GM21619 (cell line): ENCODE data around the gene ARHGAP26.

Source experiments
- ATAC-seq: cut with Tn5 transposase; IDR thresholded peaks from one replicate; pipeline ENCODE4 v1.9.1; 2021; ENCODE audit not compliant: unreplicated experiment

ARHGAP26 gene

DNA sequence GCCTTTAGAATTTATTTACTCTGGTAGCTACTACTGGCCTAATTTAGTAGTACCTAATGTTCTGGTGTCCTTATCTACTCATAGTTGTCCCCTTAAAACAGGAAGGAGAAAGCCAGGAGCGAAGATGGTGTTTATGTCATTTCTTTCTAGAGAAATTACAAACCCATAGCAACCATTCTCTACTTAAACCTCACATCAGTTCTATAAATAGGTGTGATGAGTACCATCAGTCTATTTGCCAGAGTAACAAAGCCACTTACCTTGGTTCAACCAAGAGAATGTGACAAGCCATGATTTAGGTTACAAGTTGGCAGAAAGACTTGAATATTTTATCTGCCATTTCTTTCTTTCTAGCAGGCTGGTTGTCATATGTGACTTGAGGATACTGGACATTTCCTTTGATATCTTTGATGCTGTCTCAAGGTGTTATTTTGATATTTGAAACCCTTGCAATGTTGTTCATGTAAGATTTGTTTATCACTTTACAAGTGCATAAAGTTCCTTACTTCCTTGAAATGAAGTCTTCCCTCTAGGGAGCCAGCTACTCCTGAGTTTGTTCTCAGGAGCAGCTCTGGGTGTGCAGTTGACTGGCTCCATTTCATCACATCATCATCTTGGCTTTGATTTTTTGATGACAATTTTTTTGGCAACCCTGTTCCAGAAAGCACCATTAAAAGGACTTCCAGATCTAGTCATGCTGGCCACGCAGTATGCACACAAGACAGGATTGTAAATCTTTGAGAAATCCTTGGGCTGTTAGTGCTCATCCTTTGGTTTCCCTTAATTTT, 286.8 kb downstream of the ARHGAP26 start:
- peak; percentile 34 for ATAC-seq

DNA sequence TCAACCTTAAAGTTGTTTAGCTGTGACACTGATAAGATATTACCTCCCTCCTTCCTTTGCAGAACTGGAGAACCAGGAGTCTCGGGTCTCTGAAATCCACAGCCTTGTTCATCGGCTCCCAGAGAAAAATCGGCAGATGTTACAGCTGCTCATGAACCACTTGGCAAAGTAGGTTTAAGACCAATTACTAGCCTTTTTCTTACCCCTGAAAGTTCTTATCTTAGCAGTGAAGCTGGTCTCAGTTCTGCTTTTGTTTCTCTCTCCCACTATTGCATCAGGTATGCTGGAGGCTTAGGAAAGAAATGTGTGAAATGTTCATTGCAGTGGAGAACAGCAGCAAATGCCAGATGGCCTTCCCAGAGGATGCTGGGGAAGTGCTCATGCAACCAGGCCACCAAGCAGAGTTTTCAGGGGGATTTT, 287.4 kb downstream of the ARHGAP26 start:
- peak; percentile 56 for ATAC-seq

DNA sequence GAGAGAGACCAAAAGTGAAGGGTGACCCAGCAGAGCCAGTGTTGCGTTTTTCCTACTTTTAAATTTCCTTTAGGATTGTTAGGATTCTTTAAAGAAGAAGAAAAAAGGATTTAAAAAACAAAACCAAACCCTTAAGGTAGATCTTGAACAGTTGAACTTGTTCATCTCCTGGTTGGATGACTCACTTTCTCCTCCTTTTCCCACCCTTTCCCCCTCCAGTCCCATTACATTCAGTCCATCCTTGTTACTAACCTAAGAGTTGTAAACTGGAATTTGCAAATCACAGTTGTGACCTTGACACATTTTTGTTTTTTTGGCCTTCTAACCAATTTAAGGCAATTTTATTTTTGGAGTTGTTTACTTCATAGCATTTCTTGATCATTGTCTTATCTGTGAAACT, 289.2 kb downstream of the ARHGAP26 start:
- ATAC-seq = no peak

DNA sequence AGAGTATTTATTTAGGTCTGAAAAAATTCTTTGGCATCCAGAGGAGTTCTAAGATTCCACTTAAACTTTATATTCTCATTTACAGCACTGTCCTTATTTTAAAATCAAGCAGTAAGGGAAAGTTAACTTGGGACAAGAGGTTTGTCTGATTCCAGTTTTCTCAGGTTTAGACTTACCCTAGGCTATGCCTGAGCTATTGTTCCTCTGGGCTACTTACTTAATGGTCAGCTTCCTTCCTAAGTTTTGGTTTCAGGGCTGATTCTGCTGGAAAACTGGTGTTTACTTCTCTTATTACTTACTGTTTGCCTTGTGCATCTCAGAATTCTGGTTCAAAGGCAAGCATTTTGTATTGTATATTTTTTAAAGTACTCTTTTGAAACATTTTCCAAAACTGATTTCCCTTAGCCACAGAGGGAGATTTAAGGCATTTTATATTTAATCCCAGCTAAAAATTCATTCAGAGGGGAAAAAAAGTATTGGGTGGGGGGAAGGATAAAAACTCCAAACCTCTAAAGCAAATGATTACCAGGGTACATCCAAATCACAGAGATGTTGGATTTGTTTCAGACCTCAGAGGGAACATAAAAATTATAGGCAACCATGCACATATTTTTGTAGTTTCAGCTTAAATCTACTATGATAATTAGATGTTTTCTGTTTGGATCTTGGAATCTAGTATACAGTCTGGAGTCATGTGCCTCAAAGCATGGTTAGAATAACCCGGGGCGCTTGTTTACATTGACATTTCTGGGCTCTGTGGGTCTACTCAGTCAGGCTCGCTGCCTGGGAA, 290.0 kb downstream of the ARHGAP26 start:
- ATAC-seq = no peak

DNA sequence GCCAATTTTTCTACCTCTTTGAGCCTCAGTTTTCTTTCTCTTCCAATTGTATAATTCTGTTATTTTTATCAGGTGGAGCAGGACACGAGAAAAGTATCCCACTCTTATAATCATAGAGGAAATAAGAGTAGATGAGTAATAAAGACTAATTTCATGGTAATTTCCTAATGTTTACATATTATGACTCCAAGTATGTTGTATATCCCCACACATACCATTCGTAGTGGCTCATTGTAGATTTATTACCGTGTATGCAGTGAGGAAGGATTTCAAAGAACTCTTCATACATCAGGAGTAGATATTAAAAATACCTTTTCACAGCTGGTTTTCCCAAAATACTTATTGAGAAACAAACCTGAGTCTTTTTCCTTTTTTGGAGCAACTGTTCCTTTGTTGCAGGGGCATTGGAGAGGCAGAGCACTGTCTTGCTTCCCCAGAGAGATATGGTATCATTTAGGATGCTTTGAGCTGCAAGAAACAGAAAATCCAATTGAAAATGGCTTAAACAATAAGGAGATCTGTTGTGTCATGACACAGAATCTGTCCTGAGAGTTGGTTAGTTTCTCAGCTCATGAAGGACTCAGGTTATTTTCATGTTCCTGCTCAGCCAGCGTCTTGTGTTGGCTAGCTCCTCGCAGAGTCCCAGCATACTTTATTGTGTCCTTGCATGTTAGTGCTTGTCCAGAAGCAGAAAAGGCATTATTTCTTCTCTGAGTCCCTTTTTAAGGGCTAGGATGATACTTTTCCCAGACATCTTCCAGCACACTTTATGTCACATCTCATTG, 291.2 kb downstream of the ARHGAP26 start:
- no peak for ATAC-seq

DNA sequence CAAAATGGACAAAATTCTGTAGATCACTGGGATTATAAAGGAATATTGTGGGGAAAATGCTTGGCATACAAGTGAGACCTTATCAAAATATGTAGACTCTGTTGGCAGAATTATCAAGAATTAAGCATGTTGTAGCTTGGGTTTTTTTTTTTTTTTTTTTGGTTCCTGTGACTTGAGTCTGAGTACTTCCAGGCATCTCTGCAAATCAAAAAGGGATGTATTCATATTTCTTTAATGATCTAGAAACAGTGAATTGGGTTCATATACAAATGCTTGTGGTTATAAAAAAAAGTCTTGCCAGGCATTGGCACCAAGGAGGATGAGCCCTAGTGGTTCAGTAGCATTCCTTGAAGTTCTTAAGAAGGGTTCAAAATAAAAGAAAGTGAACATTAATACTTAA, 292.2 kb downstream of the ARHGAP26 start:
- ATAC-seq = no peak

DNA sequence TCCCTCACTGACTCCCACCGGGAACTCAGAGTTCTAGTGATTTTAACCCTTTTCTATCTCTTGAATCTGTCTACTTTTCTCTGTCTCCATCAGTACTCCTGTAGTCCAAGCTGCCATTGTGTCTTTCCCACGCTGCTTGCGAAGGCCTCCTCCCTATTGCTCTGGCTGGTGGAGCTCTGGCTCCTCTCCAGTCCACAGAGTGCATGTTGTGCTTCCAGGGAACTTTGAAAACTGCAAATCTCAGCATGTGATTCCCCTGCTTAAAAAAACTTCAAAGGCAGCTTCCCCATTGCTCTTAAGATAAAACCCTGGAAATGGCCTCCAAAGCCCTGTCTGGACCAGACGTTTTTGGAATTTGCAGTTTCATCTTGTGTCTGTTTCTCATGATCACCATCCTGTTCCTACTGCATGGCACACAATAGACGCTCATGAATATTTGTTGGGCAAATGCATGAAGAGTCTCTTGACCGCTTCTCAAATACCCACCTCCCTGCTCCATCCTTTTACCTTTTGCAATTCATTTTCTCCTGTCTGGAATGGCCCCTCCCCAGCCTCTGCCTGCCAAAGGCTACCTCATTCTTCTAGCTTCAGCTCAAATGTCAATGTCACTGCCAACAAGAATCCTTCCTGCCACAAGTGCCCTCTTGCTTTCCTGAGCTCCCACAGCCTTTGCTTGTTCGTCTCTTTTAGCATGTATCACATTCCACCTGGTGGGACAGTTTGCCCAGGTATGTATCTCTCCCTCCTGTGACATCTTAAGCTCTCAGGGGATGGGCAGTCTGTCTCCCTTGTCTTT, 293.2 kb downstream of the ARHGAP26 start:
- no peak for ATAC-seq

DNA sequence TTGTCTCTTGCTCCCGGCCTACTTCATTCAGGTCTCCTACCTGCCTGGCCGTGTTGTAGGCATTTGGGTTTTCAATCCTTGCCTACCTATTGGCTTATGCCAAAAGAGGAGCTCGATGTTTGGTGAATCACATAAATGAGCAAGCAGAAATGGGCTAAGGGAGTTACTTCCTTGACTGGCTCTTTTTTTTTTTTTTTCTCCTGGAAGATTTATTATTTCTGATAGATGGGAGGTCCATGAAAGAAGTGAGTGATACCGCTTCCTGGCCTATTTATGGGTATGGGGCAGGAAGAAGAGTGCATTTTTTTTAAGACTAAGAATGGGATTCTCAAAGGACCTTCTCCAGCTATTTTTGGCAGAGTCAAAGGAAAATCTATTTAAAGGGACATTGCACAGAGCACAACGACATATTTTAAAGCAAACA, 294.1 kb downstream of the ARHGAP26 start:
- ATAC-seq = no peak

DNA sequence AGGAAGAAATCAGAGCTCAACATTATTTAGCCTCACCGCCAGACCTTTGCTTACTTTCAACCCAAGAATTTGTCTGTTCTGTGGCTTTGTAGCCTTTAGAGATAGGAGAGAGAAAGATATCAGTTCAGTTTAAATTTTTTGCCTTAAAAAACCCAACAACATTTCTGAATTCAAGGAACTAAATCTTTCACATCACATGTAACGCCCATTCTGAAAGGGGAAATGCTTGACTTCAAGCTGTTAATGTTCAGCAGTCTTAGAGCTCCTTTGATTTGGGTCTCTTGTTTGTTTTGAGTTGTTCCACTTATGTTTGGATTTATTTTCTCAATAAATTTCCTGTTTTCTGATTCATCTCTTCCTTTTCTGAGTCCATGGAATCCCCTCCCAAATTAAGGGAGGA, 294.5 kb downstream of the ARHGAP26 start:
- ATAC-seq = no peak

DNA sequence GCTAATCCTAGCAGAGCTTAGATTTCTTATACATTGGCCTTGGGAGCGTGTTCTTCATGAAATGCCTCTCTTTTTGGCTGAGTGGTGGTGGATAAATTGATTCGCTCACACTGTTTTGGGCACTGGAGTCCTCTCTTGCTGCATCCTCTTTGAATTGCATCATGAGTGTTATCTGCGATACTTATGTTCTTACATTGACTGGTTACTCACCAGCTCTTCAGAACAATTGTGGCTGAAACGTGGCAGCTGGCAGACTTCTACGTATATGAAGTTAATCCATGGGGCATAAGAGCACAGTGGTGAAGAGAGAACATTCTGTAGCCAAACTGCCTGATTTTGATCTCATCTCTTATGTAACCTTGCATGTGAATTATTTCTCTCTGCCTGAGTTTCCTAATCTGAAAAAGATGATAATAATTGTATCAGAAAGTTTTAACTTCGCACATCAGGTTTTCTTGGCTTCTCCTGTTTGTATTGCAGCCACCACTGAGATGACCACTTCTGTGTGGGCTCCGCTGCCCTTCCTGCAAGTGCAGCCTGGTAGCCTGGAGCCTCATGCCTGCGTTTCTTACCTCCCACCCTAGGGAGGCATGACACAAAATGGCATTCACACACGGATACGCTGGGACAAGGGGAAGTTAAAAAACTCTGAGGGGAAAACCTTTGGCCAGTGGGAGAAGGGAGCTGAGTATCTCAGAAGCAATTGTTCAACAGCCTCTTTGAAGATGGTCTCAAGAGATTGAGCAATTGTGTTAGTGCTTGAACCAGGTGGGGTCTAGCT, 295.2 kb downstream of the ARHGAP26 start:
- ATAC-seq = no peak

DNA sequence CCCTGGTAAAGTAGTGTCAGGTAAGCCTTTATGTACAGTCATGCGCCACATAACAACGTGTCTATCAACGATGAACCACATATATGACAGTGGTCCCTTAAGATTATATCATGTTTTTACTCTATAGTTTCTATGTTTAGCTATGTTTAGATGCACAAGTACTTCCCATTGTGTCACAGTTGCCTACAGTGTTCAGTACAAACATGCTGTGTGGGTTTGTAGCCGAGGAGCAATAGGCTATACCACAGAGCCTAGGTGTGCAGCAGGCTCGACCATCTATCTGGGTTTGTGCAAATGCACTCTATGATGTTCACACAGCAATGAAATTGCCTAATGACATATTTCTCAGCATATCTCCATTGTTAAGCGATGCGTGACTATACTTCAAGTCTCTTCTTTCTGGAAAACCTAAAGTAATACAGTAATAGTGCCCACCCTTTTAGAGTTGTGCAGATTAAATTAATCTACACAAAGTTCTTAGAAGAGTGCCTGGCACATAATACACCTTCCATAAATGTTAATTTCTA, 295.9 kb downstream of the ARHGAP26 start:
- ATAC-seq = no peak

DNA sequence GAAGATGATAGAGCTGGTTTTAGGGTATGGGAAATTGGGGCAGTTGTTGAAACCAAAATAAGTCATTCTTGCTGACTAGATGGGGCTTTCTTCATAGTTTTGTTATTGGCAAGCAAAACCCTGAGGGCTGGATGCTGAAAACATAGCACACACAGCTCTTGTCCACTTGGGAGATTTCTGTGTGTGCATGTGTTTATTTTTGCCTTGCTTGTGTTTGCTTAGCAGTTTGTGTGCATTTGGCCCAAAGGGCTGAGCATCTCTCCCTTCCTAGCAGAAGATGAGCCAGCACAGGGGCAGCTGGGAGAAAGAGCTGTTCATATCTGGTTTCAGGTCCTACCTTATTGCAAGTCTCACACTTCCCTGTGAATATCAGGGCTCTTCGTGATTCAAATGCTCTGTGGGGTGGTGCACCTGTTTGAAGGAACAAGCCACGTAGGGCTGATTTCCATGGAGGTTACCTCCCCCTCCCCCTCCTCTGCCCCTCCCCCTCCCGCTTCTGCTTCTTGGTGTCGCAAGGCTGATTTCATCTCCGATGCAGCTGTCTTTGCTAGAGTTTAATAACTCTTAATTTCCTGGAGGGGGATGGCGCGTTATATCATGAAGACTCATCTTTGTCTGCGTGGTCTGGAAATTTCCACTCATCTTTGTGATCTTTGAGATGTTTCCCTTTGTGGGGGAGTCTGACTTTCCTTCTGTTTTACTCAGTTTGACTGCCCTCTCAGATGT, 296.5 kb downstream of the ARHGAP26 start:
- peak; percentile 65 for ATAC-seq

DNA sequence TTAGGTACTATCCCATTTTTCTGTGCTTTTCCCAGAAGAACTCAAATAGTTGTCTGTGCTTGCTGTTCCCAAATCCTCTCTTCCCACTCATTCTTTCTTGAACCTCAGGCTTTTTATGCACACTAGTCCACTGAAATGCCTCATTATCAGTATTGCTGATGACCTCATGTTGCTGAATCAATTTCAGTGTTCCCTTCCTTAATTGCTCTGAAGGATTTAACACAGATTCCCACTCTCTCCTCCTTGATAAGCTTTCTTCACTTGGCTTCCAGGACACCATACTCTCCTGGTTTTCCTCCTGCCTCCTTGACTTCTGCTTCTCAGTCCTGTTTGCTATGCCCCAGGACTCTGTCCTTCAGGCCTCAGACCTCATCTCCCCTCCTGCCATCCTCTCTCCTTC, 298.5 kb downstream of the ARHGAP26 start:
- ATAC-seq = no peak

DNA sequence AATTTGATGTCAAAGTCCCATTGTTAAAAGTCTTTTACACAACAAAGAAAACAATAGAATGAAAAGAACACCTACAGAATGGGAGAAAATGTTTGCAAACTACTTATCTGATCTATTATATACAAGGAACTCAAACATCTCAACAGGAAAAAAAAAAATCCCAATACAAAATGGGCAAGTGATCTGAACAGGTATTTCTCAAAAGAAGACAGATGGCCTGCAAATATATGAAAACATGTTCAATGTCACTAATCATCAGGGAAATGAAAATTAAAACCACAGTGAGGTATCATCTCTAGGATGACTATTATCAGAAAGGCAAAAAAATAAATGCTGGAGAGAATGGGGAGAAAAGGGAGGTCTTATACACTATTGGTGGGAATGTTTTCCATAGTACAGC, 301.8 kb downstream of the ARHGAP26 start:
- ATAC-seq = no peak

DNA sequence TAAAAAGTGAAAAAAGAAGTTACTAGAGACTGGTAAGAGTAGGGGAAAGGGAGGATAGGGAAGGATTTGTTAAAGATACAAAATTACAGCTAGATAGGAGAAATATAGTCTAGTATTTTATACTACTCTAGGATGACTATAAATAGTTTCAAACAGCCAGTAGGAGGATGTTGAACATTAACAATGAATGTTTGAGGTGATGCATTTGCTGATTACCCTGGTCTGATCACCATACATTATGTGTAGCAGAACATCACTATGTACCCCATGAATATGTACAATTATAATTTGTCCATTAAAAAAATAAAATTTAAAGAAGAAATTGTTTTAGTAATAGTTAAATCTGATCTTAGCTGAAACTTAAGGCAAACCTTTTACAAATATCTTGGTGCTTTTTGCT, 302.6 kb downstream of the ARHGAP26 start:
- no peak for ATAC-seq

DNA sequence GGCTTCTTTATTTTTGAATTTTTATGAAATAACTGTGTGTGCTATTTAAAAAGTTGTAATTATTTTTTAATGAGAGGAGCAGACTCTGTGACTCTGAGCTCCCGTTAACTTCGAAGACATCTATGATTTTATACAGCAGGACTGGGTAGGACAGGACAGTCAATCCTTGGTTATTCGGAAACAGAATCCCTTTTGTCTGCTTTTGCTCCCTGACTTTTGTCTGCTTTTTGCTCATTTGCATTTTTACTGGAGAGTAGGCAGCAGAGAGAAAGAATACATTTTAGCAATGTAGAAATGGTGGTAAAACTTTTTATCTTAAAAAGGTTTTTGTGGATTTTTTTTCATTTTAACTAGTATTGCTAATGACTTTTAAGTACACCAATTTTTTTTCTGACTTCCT, 303.6 kb downstream of the ARHGAP26 start:
- no peak for ATAC-seq

DNA sequence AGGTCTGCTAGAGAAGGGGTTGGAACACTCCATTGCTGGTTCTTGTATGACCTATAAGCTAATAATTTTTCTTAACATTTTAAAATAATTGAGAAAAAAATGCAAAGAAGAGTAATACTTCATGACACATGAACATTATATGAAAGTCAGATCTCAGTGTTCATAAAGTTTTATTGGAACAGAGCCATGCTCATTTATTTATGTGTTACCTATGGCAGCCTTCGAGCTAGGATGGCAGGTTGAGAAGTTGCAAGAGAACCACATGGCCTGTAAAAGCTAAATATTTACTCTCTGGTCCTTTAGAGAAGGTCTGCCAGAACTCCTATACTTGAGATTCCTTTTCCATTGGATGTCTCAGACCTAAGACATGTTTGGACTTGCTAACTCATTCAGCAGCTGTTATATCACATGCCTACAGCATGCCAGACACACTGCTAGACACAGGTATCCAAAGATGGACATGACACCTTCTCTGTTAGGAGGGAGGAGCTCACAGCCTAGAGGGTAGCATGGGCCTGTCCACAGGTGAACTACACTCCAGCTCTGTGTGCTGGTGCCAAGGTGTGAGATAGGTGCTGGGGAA, 304.3 kb downstream of the ARHGAP26 start:
- ATAC-seq = no peak

DNA sequence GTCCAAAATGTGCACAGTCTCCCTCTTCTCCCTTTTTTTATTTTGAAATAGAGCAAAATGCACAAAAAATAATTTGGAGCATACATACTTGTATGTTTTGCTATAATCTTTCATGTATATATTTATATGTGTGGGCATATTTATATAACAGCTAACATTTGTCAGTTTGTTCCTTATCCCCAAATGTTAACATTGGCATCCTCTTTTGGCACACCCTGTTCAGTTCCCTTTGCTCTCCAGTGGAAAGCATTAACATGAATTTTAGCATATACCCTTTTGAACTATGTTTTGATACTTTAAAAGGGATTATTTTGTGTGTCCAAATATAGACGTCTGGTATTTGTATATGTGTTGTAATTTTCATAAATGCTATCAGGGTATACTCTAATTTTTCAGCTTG, 306.2 kb downstream of the ARHGAP26 start:
- ATAC-seq = no peak
